Endothelial cell of hepatic sinusoid (primary cell): ENCODE measurements around the gene MIDN.

Experiments
- in situ Hi-C: cut with HindIII; loops from 2 replicates; pipeline ENCODE4 v1.10.0; 2017; ENCODE audit warnings: low sequenced_read_pairs

MIDN gene

DNA sequence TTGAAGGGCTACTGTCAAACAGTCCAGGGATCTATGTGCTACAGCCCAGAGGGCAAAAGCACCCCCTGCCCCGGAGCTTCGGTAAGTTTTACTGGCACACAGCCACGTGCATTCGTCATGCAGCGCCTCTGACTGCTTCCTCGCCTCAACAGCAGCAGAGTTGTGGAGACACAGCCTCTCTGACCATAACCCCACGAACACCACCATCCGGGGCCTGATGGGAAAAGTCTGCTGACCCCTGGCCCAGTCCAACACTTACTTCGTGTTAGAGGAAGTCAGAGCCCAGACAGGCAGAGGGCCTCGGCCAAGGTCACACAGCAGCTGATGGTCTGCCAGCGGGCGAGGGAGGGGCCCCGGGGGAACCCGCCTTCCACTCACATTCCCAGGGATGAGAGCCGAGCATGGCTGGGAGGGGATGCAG lies 15.7 kb upstream of the MIDN start:
- in situ Hi-C loops, result no loop called here

- in situ Hi-C loops, result no loop called here
These were observed 15.2 kb upstream of the MIDN start for GRCh38 chr19:1233115-1233667.

DNA sequence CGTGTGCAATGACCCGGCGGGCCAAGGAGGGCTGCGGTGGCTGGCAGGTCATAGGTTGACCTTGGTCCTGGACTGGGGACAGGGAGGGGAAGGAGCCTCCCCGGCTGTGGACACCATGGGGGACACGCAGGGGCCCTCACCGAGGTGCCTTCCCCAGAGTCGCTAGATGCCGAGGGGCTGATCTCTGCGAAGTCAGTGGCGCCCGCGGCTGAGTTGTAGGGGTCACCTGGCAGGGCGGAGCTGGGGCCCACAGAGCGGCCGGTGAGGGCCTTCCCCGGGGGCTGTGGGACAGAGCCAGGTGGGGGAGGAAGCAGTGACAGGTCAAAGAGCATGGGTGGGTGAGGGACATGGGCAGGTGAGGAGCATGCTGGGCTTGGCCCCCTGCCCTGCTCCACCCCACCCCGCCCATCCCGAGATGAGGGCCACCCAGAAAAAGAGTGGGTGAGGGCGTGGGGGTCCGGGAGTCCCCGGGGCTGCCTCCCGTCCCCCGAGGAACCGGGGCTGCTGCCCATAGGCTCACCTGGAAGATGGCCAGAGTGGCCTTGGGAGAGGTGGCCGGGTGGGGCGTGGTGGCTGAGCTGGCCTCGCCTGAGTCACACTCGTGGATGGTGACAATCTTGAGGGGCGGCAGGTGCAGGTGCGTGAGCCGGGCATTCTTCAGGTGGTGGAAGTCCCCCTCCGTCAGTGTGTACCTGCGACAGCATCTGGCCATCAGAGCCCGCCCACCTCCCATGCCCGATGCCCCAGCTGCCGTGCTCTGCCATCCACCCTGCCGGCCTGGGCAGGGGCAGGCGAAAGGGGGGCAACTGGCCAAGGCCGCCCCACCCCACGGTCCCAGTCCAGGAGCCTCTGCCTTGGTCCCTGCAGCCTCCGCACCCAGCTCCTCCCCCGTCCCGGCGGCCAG lies 14.1 kb upstream of the MIDN start:
- in situ Hi-C loops, result no loop called here

DNA sequence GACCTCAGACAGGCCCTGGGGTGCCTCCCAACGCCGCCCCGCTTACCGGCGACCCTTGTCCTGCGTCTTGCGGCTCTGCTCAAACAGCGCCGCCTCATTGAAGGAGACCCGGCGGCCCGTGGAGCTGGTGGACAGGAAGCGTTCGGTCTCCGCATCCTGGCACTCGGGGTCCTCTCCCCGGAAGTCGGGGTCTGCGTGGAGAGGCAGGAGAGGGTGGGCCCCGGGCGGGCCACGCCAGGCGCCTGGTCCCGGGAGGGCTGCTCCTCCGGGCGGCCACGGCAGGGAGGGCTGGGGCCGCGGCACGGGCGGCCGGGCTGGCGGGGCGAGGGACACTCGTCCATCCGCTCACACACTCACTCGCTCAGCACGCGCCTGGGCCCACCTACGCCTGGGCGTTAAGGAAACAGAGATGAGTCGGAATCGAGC lies 13.4 kb upstream of the MIDN start:
- in situ Hi-C loops, result no loop called here

- in situ Hi-C loops, result no loop called here
These were observed 12.5 kb upstream of the MIDN start for GRCh38 chr19:1235625-1236538.

DNA sequence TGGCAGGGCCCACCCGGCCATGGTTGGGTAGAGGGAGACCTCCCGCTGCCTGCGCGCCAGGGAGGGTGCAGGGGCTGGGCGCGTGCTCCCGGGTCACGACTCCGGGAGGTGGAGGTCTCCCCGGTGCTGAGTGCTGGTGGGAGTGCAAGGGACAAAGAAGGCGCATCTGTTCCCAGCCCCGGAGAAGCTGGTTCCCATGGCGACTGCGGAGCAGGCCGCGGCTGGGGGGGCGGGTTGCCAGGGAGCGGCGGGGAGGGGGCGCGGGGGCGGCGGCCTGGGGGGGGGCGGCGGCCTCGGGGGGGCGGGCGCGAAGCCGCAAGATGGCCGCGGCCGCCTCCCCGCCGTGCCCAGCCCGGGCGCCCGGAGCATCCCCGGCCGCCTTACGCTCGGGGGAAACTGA lies 11.8 kb upstream of the MIDN start:
- in situ Hi-C loops, result no loop called here

- in situ Hi-C loops, result no loop called here
These were observed 11.2 kb upstream of the MIDN start for GRCh38 chr19:1237027-1237659.

DNA sequence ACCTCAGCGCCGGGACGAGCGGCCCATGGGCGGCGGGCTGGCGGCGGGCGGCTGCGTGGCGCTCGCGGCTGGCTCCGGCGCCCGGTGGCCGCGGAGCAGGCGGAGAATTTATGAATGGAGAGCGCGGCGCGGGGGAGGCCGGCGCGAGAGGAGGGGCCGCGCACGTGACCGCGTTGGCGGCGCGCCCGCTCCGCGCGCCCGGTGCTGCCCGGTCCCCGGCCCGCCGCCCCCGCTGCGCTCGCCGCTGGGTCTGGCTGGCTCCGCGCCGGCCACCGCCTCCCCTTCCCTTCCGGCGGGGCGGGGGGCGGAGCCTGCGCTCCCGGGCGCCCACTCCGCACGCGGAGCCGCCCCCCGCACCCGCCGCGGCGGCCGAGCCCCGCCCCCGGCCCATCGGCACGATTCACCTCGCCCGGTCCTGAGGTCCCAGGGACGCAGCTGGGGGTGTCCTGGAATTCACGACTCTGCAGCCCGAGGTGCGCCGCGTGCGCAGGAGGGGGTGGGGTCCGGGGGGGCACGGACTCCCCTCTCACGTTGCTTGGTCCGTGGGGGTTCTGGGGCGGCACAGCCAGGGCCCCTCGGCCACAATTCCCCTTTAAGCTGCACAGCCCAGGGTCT lies 10.5 kb upstream of the MIDN start, which contains the start of gene CBARP:
Gene CBARP (minus strand): TSS at position 252 of the 615 bp plus-strand sequence. CDS start 1,905 bp downstream, outside the sequence.
- in situ Hi-C loops, result no loop called here

DNA sequence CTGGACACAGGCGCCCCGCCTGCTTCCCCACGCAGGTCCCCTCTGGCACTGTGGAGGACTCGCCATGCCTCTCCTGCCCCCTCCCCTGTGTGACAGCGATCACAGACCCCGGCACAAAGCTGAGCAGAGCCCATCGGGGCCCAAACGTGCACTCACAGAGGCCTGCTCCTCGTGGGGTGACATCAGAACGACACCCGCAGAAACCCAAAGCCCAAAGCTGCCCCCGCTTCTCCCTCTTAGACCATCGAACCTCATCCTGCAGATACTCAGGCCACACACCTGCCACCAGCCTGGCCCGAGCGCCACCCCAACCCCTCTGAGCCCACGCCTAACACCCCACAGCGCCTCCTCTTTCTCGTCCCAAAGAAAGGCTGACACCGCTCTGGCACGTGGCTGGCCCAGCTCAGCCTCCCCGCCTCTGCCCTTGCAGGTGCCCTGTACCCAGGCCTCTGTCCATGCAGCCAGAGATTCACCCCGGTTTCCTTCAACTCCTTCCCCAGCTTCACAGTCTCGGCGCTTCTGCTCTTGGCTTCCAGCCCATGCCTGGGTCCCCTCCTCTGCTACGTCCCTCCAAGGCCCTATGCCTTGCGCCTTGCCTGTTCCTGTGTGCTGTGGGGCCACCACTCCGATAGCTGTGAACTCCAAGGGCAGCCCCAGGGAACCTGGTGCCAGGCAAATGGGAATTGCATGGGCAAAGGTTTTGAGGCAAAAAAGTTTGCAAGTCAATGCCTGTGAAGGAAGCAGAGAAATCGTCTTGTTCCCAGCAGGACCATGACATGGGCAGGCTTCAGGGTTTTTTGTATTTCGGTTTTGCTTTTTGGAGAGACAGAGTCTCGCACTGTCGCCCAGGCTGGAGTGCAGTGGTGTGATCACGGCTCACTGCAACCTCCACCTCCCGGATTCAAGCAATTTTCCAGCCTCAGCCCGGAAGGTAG lies 9.7 kb upstream of the MIDN start:
- in situ Hi-C loops, result no loop called here

- in situ Hi-C loops, result no loop called here
These were observed 9.0 kb upstream of the MIDN start for GRCh38 chr19:1239420-1239795.

GRCh38 chr19:1239796-1240737 lies 8.3 kb upstream of the MIDN start:
- in situ Hi-C loops, result no loop called here

DNA sequence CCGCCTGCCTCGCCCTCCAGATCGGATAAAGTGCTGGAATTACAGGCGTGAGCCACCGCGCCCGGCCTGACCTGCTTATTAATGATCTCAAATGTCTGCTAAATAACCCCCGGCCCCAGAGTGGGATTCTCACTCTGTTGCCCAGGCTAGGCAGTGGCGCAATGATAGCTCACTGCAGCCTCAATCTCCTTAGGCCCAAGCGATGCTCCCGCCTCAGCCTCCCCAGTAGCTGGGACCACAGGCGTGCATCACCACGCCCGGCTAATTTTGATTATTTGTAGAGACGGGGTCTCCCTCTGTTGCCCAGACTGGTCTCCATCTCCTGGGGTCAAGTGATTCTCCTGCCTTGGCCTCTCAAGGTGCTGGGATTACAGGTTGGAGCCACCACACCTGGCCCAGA lies 7.5 kb upstream of the MIDN start:
- in situ Hi-C loops, result no loop called here

- in situ Hi-C loops, result no loop called here
These were observed 6.8 kb upstream of the MIDN start, which contains the start of gene ATP5F1D for GRCh38 chr19:1241417-1242095. Gene ATP5F1D (plus strand): TSS chr19:1241751. CDS start chr19:1241851, 100 bp downstream.

DNA sequence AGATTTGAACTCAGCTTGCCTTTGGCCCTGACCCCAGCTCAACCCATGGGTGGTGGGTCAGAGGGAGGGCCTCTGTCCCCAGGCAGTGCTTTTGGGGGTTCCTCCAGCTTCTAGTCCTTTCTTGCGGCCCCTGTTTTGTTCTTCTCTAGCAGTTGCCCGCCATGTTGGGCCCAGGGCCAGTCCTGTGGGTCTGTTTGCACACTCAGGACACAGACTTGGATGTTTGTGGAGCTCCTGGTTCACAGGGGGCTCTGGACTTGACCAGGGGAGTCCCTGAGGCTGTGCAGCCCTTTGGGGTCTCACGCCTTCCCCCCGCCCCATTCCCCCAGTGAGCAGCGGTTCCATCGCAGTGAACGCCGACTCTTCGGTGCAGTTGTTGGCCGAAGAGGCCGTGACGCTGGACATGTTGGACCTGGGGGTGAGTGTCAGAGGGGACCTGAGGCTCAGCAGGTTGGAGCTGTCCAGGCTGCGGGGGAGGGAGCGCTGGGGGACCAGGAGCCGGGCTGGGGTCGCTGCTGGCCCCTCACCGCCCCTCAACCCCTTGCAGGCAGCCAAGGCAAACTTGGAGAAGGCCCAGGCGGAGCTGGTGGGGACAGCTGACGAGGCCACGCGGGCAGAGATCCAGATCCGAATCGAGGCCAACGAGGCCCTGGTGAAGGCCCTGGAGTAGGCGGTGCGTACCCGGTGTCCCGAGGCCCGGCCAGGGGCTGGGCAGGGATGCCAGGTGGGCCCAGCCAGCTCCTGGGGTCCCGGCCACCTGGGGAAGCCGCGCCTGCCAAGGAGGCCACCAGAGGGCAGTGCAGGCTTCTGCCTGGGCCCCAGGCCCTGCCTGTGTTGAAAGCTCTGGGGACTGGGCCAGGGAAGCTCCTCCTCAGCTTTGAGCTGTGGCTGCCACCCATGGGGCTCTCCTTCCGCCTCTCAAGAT lies 4.4 kb upstream of the MIDN start:
- in situ Hi-C loops, result no loop called here

DNA sequence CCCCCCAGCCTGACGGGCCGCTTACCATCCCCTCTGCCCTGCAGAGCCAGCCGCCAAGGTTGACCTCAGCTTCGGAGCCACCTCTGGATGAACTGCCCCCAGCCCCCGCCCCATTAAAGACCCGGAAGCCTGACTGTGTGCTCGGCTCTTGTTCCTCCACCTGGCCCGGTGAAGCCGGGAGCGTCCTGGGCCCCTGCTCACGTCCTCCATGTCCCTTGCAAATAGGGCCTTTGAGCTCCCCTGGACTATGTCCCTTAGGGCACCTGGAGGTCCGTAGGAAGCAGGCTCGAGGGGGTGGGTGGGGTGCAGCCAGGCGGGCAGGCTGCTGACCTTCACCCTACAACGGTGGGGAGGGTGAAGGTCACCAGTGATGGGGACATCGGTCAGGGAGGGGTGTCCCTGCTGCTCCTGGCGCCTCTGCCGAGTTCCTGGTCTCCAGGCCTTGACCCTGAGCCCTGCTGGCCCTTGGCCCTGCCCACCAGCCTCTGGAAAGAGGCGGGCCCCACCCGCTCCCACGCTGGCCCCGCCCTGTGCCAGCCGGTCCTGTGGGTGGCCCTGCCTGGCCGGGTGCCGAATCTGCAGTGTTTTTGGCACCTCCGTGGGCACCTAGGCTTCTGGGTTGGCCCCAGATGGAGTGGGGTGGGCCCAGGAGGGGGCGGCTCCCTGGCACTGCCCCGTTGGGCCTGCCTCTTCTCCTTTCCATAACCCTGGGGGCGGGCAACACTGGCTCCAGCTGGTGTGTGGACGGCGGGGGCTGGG lies 3.5 kb upstream of the MIDN start:
- in situ Hi-C loops, result no loop called here
